ENCODE results near the gene UBAP2L. TPM values are rescaled to one million over a fixed set of nuclear protein-coding genes. Genes with fewer than 3 reads are reported as not detected.
A peak's percentile ranks its signal among the peaks of the same experiment; 100 is the strongest.

UBAP2L gene
- total and polyA plus RNA-seq, 9 of the 15 experiments (the other 6 are each of a cell fraction or from before 2014, with no cell fraction given) = 75.0 to 245 (median 119) TPM

DNA sequence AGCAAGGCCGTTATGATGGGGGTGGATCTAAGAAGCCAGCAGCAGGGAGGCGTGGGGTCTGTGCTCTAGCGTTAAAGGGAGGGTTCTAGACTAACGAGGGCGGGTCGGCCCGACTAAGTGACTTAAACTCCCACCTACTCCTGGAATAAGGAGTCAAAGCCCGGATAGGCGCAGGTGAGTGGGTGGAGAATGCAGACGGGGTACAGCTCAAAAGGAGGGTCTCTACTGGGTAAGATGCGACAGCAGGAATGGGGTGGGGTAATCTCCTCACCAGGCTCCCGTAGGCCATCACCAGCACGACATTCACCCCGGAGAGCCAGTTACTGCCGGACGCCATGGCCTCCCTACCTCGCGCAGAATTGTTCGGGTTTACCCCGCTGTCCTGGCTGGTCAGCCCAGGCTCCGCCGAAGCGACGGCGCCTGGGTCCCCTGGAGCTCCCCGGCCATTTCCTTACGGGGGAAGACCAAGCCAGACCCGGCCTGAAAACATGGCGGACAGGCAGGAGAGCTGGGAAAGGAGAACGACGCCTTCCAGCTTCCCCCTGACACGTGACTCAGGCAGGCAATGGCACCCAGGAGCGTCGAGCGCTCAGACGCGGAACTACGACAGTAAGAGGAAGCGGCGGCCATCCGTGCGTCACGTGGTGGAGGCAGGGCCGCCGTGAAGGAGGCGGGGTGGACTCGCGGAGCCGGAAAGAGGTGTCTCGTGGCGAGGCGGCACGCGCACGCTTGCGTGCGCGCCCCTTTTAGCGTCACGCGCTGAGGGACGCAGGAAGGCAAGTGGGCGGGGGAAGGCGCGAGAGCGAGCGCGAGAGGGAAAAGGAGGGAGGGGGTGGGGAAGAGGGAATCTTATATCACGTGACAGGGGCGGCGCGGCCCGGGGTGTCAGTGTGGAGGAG, at the start of gene UBAP2L (continued):
- TF ChIP-seq, protein P1, sequence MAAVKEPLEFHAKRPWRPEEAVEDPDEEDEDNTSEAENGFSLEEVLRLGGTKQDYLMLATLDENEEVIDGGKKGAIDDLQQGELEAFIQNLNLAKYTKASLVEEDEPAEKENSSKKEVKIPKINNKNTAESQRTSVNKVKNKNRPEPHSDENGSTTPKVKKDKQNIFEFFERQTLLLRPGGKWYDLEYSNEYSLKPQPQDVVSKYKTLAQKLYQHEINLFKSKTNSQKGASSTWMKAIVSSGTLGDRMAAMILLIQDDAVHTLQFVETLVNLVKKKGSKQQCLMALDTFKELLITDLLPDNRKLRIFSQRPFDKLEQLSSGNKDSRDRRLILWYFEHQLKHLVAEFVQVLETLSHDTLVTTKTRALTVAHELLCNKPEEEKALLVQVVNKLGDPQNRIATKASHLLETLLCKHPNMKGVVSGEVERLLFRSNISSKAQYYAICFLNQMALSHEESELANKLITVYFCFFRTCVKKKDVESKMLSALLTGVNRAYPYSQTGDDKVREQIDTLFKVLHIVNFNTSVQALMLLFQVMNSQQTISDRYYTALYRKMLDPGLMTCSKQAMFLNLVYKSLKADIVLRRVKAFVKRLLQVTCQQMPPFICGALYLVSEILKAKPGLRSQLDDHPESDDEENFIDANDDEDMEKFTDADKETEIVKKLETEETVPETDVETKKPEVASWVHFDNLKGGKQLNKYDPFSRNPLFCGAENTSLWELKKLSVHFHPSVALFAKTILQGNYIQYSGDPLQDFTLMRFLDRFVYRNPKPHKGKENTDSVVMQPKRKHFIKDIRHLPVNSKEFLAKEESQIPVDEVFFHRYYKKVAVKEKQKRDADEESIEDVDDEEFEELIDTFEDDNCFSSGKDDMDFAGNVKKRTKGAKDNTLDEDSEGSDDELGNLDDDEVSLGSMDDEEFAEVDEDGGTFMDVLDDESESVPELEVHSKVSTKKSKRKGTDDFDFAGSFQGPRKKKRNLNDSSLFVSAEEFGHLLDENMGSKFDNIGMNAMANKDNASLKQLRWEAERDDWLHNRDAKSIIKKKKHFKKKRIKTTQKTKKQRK (IDR thresholded peaks at IDR 0.05; ENCODE audit: borderline replicate concordance, low read depth, low read length) = no peak
- TF ChIP-seq SRSF7 (optimal IDR thresholded peaks at IDR 0.05; ENCODE audit: low read depth, low read length) = no peak
- TF ChIP-seq PCBP1 (IDR thresholded peaks at IDR 0.05; ENCODE audit: low read depth, low read length, poor library complexity, severe bottlenecking) = peak; percentile 30
- TF ChIP-seq, protein P2, sequence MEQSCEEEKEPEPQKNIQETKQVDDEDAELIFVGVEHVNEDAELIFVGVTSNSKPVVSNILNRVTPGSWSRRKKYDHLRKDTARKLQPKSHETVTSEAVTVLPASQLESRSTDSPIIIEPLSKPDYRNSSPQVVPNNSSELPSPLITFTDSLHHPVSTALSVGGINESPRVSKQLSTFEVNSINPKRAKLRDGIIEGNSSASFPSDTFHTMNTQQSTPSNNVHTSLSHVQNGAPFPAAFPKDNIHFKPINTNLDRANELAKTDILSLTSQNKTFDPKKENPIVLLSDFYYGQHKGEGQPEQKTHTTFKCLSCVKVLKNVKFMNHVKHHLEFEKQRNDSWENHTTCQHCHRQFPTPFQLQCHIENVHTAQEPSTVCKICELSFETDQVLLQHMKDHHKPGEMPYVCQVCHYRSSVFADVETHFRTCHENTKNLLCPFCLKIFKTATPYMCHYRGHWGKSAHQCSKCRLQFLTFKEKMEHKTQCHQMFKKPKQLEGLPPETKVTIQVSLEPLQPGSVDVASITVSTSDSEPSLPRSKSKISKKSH (CRISPR knock-in tag; IDR thresholded peaks at IDR 0.05) = no peak
- TF ChIP-seq STAG1 (CRISPR knock-in tag; IDR thresholded peaks at IDR 0.05; ENCODE audit: borderline replicate concordance) = peak; percentile 39; the same call in 1 of the 2 replicates
- TF ChIP-seq ZNF57 (CRISPR knock-in tag; IDR thresholded peaks at IDR 0.05) = no peak
- TF ChIP-seq ZNF324 (CRISPR knock-in tag; IDR thresholded peaks at IDR 0.05) = no peak
- TF ChIP-seq, protein P3, sequence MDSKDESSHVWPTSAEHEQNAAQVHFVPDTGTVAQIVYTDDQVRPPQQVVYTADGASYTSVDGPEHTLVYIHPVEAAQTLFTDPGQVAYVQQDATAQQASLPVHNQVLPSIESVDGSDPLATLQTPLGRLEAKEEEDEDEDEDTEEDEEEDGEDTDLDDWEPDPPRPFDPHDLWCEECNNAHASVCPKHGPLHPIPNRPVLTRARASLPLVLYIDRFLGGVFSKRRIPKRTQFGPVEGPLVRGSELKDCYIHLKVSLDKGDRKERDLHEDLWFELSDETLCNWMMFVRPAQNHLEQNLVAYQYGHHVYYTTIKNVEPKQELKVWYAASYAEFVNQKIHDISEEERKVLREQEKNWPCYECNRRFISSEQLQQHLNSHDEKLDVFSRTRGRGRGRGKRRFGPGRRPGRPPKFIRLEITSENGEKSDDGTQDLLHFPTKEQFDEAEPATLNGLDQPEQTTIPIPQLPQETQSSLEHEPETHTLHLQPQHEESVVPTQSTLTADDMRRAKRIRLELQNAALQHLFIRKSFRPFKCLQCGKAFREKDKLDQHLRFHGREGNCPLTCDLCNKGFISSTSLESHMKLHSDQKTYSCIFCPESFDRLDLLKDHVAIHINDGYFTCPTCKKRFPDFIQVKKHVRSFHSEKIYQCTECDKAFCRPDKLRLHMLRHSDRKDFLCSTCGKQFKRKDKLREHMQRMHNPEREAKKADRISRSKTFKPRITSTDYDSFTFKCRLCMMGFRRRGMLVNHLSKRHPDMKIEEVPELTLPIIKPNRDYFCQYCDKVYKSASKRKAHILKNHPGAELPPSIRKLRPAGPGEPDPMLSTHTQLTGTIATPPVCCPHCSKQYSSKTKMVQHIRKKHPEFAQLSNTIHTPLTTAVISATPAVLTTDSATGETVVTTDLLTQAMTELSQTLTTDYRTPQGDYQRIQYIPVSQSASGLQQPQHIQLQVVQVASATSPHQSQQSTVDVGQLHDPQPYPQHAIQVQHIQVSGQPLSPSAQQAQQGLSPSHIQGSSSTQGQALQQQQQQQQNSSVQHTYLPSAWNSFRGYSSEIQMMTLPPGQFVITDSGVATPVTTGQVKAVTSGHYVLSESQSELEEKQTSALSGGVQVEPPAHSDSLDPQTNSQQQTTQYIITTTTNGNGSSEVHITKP (IDR thresholded peaks at IDR 0.05; ENCODE audit: partially characterized antibody) = no peak
- peak in 1 of 2 experiments; percentile 67; a peak in 1 of 4 replicates for TF ChIP-seq SRF (CRISPR knock-in tag; IDR thresholded peaks at IDR 0.05)
- no peak for TF ChIP-seq GATAD2A (IDR thresholded peaks at IDR 0.05)
- 0 out of 2 replicates have a peak, but pooled peaks have one; percentile 21 for TF ChIP-seq ZNF165 (CRISPR knock-in tag; IDR thresholded peaks at IDR 0.05; ENCODE audit: borderline replicate concordance)
- TF ChIP-seq CHD4 (IDR thresholded peaks at IDR 0.05; ENCODE audit: insufficient read depth, insufficient replicate concordance, low read depth, low read length, poor library complexity, severe bottlenecking) = no peak
- TF ChIP-seq, protein P4, sequence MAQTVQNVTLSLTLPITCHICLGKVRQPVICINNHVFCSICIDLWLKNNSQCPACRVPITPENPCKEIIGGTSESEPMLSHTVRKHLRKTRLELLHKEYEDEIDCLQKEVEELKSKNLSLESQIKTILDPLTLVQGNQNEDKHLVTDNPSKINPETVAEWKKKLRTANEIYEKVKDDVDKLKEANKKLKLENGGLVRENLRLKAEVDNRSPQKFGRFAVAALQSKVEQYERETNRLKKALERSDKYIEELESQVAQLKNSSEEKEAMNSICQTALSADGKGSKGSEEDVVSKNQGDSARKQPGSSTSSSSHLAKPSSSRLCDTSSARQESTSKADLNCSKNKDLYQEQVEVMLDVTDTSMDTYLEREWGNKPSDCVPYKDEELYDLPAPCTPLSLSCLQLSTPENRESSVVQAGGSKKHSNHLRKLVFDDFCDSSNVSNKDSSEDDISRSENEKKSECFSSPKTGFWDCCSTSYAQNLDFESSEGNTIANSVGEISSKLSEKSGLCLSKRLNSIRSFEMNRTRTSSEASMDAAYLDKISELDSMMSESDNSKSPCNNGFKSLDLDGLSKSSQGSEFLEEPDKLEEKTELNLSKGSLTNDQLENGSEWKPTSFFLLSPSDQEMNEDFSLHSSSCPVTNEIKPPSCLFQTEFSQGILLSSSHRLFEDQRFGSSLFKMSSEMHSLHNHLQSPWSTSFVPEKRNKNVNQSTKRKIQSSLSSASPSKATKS (CRISPR knock-in tag; IDR thresholded peaks at IDR 0.05) = no peak
- peak; percentile 63; the same call in 1 of the 2 replicates for TF ChIP-seq RB1 (IDR thresholded peaks at IDR 0.05; ENCODE audit: low read depth)
- TF ChIP-seq ZNF77 (CRISPR knock-in tag; IDR thresholded peaks at IDR 0.05) = no peak
- no peak for TF ChIP-seq SMARCA5 (IDR thresholded peaks at IDR 0.05)
